SK-N-MC (cell line): ENCODE data around the gene SENP8.

Source experiments
- DNase-seq: peaks from one replicate; pipeline ENCODE4 v3.0.0-alpha.2; 2011; ENCODE audit warnings: low read depth, low spot score
- H3K27ac ChIP-seq: fragments of 200-600 bp; sonication (generic); 2 replicates; pipeline ENCODE4 v1.5.1; 2016; ENCODE audit warnings: mixed run types
- H3K36me3 ChIP-seq: fragments of 200-600 bp; sonication (generic); 2 replicates; pipeline ENCODE4 v1.6.1; 2017; ENCODE audit warnings: antibody characterized with exemption, low read length, mixed read lengths; ENCODE audit not compliant: insufficient read depth
- H3K4me3 ChIP-seq: fragments of 200-600 bp; sonication (generic); 2 replicates; pipeline ENCODE4 v1.5.1; 2016
- H3K9ac ChIP-seq: fragments of 200-600 bp; sonication (generic); 2 replicates; pipeline ENCODE4 v1.8.0; 2017; ENCODE audit warnings: mixed run types, mixed read lengths; ENCODE audit not compliant: insufficient read length
- H3K9me3 ChIP-seq: fragments of 200-600 bp; sonication (generic); 2 replicates; pipeline ENCODE4 v1.6.1; 2017; ENCODE audit warnings: low read depth, mild to moderate bottlenecking, antibody characterized with exemption, low read length, moderate library complexity, mixed read lengths
- EZH2 ChIP-seq: fragments of 200-600 bp; sonication (generic); IDR thresholded peaks from one replicate; pipeline ENCODE4 v1.6.1; 2017; ENCODE audit warnings: antibody characterized with exemption
- FOXP2 ChIP-seq: optimal IDR thresholded peaks from 2 replicates; pipeline ENCODE3; 2011; ENCODE audit warnings: mild to moderate bottlenecking, moderate library complexity; ENCODE audit not compliant: insufficient read depth; ENCODE audit errors: extremely low read length, control extremely low read depth
- POLR2AphosphoS5 ChIP-seq: IDR thresholded peaks from 2 replicates; pipeline ENCODE4 v1.6.1; 2012; ENCODE audit warnings: mild to moderate bottlenecking, low read depth, low read length, borderline replicate concordance

The SENP8 gene

GRCh38 chr15:72127724-72128322 lies 9.6 kb downstream of the SENP8 start:
- Histone ChIP-seq H3K36me3 (no peaks in the 10 kb centered on the region), H3K9me3 (no peaks in the 10 kb centered on the region), H3K27ac (no peak overlapping the region), H3K4me3 (no peak overlapping the region), H3K9ac (no peak overlapping the region)
- no peak for DNase-seq
- TF ChIP-seq FOXP2 (no peak), EZH2 (no peak), POLR2AphosphoS5 (no peak)

DNA sequence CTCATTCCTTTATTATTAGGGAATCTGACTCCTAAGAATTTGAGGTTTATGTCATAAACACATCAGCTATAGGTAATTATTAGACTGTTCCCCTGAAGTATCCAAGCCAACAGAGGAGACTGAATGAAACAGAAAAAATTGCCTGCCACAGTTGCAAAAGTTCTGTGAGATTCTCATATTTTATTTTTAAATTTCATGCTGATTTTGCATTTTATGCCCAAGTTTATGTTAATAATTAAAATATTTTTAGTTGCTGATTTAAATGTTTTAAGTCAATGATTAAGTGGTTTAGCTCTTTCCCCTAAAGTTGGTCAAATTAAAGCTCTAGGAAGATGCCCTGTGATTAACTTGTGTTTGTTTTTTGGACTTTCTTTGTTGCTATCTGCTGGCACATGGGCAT lies 10.2 kb downstream of the SENP8 start:
- TF ChIP-seq POLR2AphosphoS5 (no peak), EZH2 (no peak), FOXP2 (no peak)
- no peak for DNase-seq
- Histone ChIP-seq H3K9ac (no peak overlapping the region), H3K36me3 (no peaks in the 10 kb centered on the region), H3K9me3 (no peaks in the 10 kb centered on the region), H3K4me3 (no peak overlapping the region), H3K27ac (no peak overlapping the region)

DNA sequence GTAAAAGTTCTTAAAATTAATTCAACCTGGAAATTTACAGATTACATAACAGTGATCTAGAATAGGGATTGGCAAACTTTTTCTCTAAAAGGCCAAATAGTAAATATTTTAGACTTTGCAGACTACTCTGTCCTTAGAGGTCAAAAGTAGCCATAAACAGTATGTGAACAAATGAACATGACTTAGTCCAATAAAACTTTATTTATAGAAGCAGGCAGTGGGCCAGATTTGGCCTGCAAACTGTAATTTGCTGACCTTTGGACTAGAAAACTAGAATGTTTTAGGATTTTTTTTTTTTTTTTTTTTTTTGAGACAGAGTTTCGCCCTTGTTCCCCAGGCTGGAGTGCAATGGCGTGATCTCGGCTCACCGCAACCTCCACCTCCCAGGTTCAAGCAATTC lies 12.1 kb downstream of the SENP8 start:
- DNase-seq: no peak

GRCh38 chr15:72131922-72132321 lies 13.7 kb downstream of the SENP8 start:
- no peak overlapping the region for H3K4me3 ChIP-seq
- H3K9ac ChIP-seq: no peak overlapping the region
- no peaks in the 10 kb centered on the region for H3K36me3 ChIP-seq
- no peak overlapping the region for H3K27ac ChIP-seq
- no peaks in the 10 kb centered on the region for H3K9me3 ChIP-seq
- TF ChIP-seq EZH2: no peak
- no peak for TF ChIP-seq POLR2AphosphoS5
- TF ChIP-seq FOXP2: no peak
- no peak for DNase-seq

More for the DNA sequence above, 12.1 kb downstream of the SENP8 start:
- Histone ChIP-seq H3K36me3 (no peaks in the 10 kb centered on the region), H3K9ac (no peak overlapping the region), H3K4me3 (no peak overlapping the region), H3K9me3 (no peaks in the 10 kb centered on the region), H3K27ac (no peak overlapping the region)
- TF ChIP-seq EZH2: no peak
- TF ChIP-seq FOXP2: no peak
- no peak for TF ChIP-seq POLR2AphosphoS5

GRCh38 chr15:72133211-72133610 lies 15.0 kb downstream of the SENP8 start:
- no peaks in the 10 kb centered on the region for H3K36me3 ChIP-seq
- TF ChIP-seq EZH2: no peak
- no peak for TF ChIP-seq POLR2AphosphoS5
- TF ChIP-seq FOXP2: no peak
- H3K9ac ChIP-seq: no peak overlapping the region
- H3K27ac ChIP-seq: no peak overlapping the region
- no peak for DNase-seq
- no peak overlapping the region for H3K4me3 ChIP-seq
- no peaks in the 10 kb centered on the region for H3K9me3 ChIP-seq

DNA sequence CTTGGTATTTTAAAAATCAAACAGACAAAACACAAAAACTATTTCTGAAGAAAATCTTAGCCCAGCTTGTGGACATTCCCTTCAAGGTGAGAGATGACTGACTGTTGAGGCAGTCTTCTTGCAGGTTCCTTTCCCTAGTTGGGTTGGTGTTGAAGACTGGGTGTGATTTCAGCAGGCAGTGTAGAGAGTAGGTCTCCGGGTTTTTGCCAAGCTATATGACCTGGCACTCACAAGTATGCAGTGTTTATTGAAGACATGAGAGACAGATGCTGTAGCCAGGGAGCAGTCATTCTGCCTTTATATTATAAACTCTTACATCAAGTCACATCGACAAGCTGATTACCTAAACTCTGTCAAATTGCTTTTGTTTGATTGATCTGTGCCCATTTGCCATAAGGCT lies 17.5 kb downstream of the SENP8 start:
- H3K4me3 ChIP-seq: no peak overlapping the region
- TF ChIP-seq POLR2AphosphoS5: no peak
- TF ChIP-seq EZH2: no peak
- no peak for TF ChIP-seq FOXP2
- no peaks in the 10 kb centered on the region for H3K9me3 ChIP-seq
- H3K27ac ChIP-seq: no peak overlapping the region
- no peak for DNase-seq
- H3K36me3 ChIP-seq: no peaks in the 10 kb centered on the region
- H3K9ac ChIP-seq: no peak overlapping the region

DNA sequence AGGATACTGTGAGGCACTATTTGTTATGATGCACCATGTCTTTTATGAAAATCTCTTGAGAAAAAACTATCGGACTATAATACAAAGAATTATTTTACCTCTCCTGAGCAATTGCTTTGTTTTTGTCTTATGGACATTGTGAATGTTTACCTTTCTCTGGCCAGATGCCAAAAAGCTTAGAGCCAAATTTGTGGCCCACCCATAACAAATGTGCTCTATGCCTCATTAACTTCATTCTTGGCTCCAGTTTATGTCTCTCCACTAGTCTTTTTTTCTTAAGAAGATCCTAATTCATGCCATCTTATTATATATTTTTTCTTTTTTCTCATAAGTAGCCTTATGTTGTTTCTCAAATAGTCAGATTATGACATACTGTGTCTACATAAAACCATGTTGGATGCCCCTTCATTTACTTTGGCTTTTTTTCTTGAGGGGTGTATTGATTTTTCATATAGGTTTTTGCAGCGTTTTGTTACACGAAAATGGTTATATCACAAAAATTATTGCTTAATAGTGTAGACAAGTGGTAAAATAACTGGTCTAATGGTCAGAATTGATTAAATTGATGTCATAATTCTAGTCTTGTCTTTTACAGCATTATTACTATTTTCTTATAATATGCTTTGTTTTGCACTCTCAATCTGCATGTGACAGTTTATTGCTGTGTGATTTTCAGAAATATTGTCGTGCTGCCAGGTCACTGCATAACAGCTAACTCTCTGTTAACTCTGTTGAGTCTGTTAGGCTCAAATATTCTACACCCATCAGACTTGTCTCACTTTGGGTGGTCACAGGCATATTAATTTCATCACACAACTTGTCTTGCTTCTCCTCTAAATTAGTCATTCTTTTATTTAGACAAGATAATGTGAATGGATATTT lies 18.2 kb downstream of the SENP8 start:
- no peak for TF ChIP-seq FOXP2
- no peak for TF ChIP-seq EZH2
- TF ChIP-seq POLR2AphosphoS5: no peak
- Histone ChIP-seq H3K36me3 (no peaks in the 10 kb centered on the region), H3K9me3 (no peaks in the 10 kb centered on the region), H3K4me3 (no peak overlapping the region), H3K9ac (no peak overlapping the region), H3K27ac (no peak overlapping the region)
- DNase-seq: no peak

- Histone ChIP-seq H3K9ac (no peak overlapping the region), H3K27ac (no peak overlapping the region), H3K36me3 (no peaks in the 10 kb centered on the region), H3K9me3 (no peaks in the 10 kb centered on the region), H3K4me3 (no peak overlapping the region)
- no peak for TF ChIP-seq POLR2AphosphoS5
- TF ChIP-seq FOXP2: no peak
- TF ChIP-seq EZH2: no peak
- no peak for DNase-seq
These were observed 21.5 kb downstream of the SENP8 start for GRCh38 chr15:72139667-72140066.
